AG04450 (cell line): Measurements from ENCODE around the gene E2F2. TPM values are rescaled to one million over a fixed set of nuclear protein-coding genes. Genes with fewer than 3 reads are reported as not detected.

Source experiments
- CTCF ChIA-PET: fragments of 300-600, 350-600 bp; formaldehyde crosslinking; extraction: SDS; loops from one replicate; lab custom pipeline; 2022; ENCODE audit warnings: antibody characterized with exemption, inconsistent platforms; lab: Charles Lee
- POLR2A ChIA-PET: fragments of 350-600 bp; formaldehyde crosslinking; extraction: SDS; loops from one replicate; lab custom pipeline; 2021; ENCODE audit warnings: antibody characterized with exemption, inconsistent platforms; lab: Yijun Ruan, JAX
- DNase-seq: peaks from one replicate; pipeline ENCODE4 v3.0.0-alpha.2; 2011; ENCODE audit warnings: low read depth, low spot score
- H3K27ac ChIP-seq: one replicate; pipeline ENCODE4 v1.5.1; 2012; ENCODE audit warnings: low read depth, low read length, control low read depth
- H3K27me3 ChIP-seq: one replicate; pipeline ENCODE4 v1.6.0; 2012; ENCODE audit warnings: low read length; ENCODE audit not compliant: control insufficient read depth, insufficient read depth
- H3K4me3 ChIP-seq: 2 replicates; pipeline ENCODE4 v1.5.1; 2011; ENCODE audit warnings: mild to moderate bottlenecking, low read depth, low read length, control low read depth
- H3K9me3 ChIP-seq: 2 replicates; pipeline ENCODE4 v1.5.1; 2012; ENCODE audit warnings: low read length; ENCODE audit not compliant: control insufficient read depth, insufficient read depth
- polyA plus RNA-seq: library from polyadenylated mRNA; depleted of rRNA; stranded (reverse); fragments of >200 nt; gene quantifications from 2 replicates; pipeline ENCODE4 v1.2.3, GENCODE V29; 2011
- TF ChIP-seq, protein P1 (sequence below): IDR thresholded peaks from 2 replicates; pipeline ENCODE4 v1.5.1; 2011; ENCODE audit warnings: low read depth, low read length, control low read depth, inconsistent platforms

E2F2 gene
- polyA plus RNA-seq, 1 experiment: 0.06 TPM

GRCh38 chr1:23548704-23549143 is 17.7 kb upstream of the E2F2 start:
- Histone ChIP-seq H3K27me3 (no peaks in the 10 kb centered on the region), H3K4me3 (no peak overlapping the region), H3K9me3 (no peaks in the 10 kb centered on the region), H3K27ac (no peak overlapping the region)
- no peak for DNase-seq
- CTCF ChIA-PET: interaction anchor here (0.6 to 12.9 kb wide), 8 partner anchors 9 to 290 kb away, joined by 3 to 482 read pairs (median 4); partner anchors contain the start of gene RPL11
- TF ChIP-seq, protein P1, sequence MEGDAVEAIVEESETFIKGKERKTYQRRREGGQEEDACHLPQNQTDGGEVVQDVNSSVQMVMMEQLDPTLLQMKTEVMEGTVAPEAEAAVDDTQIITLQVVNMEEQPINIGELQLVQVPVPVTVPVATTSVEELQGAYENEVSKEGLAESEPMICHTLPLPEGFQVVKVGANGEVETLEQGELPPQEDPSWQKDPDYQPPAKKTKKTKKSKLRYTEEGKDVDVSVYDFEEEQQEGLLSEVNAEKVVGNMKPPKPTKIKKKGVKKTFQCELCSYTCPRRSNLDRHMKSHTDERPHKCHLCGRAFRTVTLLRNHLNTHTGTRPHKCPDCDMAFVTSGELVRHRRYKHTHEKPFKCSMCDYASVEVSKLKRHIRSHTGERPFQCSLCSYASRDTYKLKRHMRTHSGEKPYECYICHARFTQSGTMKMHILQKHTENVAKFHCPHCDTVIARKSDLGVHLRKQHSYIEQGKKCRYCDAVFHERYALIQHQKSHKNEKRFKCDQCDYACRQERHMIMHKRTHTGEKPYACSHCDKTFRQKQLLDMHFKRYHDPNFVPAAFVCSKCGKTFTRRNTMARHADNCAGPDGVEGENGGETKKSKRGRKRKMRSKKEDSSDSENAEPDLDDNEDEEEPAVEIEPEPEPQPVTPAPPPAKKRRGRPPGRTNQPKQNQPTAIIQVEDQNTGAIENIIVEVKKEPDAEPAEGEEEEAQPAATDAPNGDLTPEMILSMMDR: no peak
- POLR2A ChIA-PET: no interaction called here

GRCh38 chr1:23546897-23547584 is 16.0 kb upstream of the E2F2 start:
- H3K4me3 ChIP-seq: no peak overlapping the region
- ChIA-PET POLR2A (no interaction called here), CTCF (interaction anchor here (1.1 to 12.9 kb wide), 3 partner anchors 30 to 117 kb away, joined by 3 to 482 read pairs (median 18); no protein-coding TSS in a partner anchor)
- H3K27me3 ChIP-seq: no peaks in the 10 kb centered on the region
- TF ChIP-seq, protein P1: no peak
- H3K27ac ChIP-seq: no peak overlapping the region
- H3K9me3 ChIP-seq: no peaks in the 10 kb centered on the region
- DNase-seq: no peak

- no peaks in the 10 kb centered on the region for H3K9me3 ChIP-seq
- TF ChIP-seq, protein P1: no peak
Observed at GRCh38 chr1:23545851-23546250, 14.8 kb upstream of the E2F2 start.

GRCh38 chr1:23544444-23545389 is 13.7 kb upstream of the E2F2 start:
- ChIA-PET POLR2A (interaction anchor here (0.7 to 1.3 kb wide), 3 partner anchors 93 to 152 kb away, joined by 3 to 7 read pairs (median 3); partner anchors contain the start of gene RPL11), CTCF (interaction anchor here (0.6 to 12.9 kb wide), 18 partner anchors 9 to 472 kb away, joined by 3 to 482 read pairs (median 6); partner anchors contain the start of gene RPL11)
- Histone ChIP-seq H3K27ac (no peak overlapping the region), H3K4me3 (no peak overlapping the region), H3K27me3 (no peaks in the 10 kb centered on the region), H3K9me3 (no peaks in the 10 kb centered on the region)
- no peak for DNase-seq
- TF ChIP-seq, protein P1: peak; percentile 91

More at GRCh38 chr1:23545851-23546250, 14.8 kb upstream of the E2F2 start:
- Histone ChIP-seq H3K27ac (no peak overlapping the region), H3K4me3 (no peak overlapping the region), H3K27me3 (no peaks in the 10 kb centered on the region)
- DNase-seq: no peak
- CTCF ChIA-PET: interaction anchor here (1.0 to 12.9 kb wide), 11 partner anchors 8 to 206 kb away, joined by 3 to 482 read pairs (median 7); partner anchors contain the start of gene RPL11
- POLR2A ChIA-PET: interaction anchor here (0.7 kb wide), 1 partner anchor 381 kb away, joined by 3 read pairs; no protein-coding TSS in a partner anchor
